Measurements from ENCODE around the gene BOD1. TPM values are rescaled to one million over a fixed set of nuclear protein-coding genes. Genes with fewer than 3 reads are reported as not detected.

Gene BOD1
- total and polyA plus RNA-seq, 10 of the 15 experiments (the other 5 are each of a cell fraction or from before 2014, with no cell fraction given) = 14.1 to 35.8 (median 29.6) TPM

- TF ChIP-seq NKRF (conservative IDR thresholded peaks at IDR 0.05) (no peak), HDGF (IDR thresholded peaks at IDR 0.05) (no peak), BCL11A (IDR thresholded peaks at IDR 0.05; ENCODE audit: low read depth, low read length) (no peak), JUND (IDR thresholded peaks at IDR 0.05; ENCODE audit: low read depth, low read length) (no peak), SMARCA5 (IDR thresholded peaks at IDR 0.05) (no peak), TBL1XR1 (IDR thresholded peaks at IDR 0.05; ENCODE audit: low read depth, low read length) (no peak)
Measured at GRCh38 chr5:173624282-173624681, 7.8 kb upstream of the BOD1 start (continued).

- H3K4me1 ChIP-seq (ENCODE audit: control insufficient read depth, insufficient read depth, low read length) = peaks cover 9% of the 10 kb centered on the region
- no peak overlapping the region for H2AFZ ChIP-seq (ENCODE audit: control insufficient read depth, low read depth, low read length)
- RAD21 ChIA-PET (ENCODE audit: unreplicated experiment) = interaction anchor here (0.9 to 2.6 kb wide), 4 partner anchors 162 to 422 kb away, joined by 3 to 9 read pairs (median 6); partner anchors contain the start of gene NSG2
- no peaks in the 10 kb centered on the region for H3K79me2 ChIP-seq (ENCODE audit: control insufficient read depth, insufficient read depth, low read length)
- no peak for FAIRE-seq
- POLR2A ChIA-PET = interaction anchor here (1.2 kb wide), 1 partner anchor 197 kb away, joined by 3 read pairs; no protein-coding TSS in a partner anchor
- no peak for DNase-seq (ENCODE audit: low read depth, low spot score)
- intact Hi-C loops (cut with micrococcal nuclease; ENCODE audit: unreplicated experiment) = no loop called here
- H3K27me3 ChIP-seq (replicated peaks in 1 of 2; ENCODE audit: control insufficient read depth in 2 of 2, insufficient read depth in 2 of 2, low read length in 1 of 2) = no peaks in the 10 kb centered on the region
- SMC1A ChIA-PET (ENCODE audit: uncharacterized antibody, unreplicated experiment) = interaction anchor here (0.7 to 17.2 kb wide), 5 partner anchors 163 to 348 kb away, joined by 3 to 199 read pairs (median 8); no protein-coding TSS in a partner anchor
- in situ Hi-C loops (cut with MboI) = loop anchor here (5.0 kb wide), 2 partner anchors 304 to 344 kb away; no protein-coding TSS in a partner anchor
- CTCF ChIA-PET = interaction anchor here (2.3 to 17.1 kb wide), 4 partner anchors 7 to 349 kb away, joined by 6 to 267 read pairs (median 141); partner anchors contain the start of gene BOD1
- TF ChIP-seq LARP7 (IDR thresholded peaks at IDR 0.05) = no peak
- H3K36me3 ChIP-seq (ENCODE audit: control insufficient read depth in 2 of 2, insufficient read depth in 2 of 2, low read length in 1 of 2) = no peaks in the 10 kb centered on the region
- BruUV-seq (replicated peaks) = no TSS peak
- no peak overlapping the region for H3K27ac ChIP-seq (ENCODE audit: control insufficient read depth, insufficient read depth)
- no peak overlapping the region for H3K4me2 ChIP-seq (ENCODE audit: control insufficient read depth, insufficient read depth)
- ATAC-seq = no peak
- 100% methylated on average over 1 of the region's 1 CpG for WGBS (ENCODE audit: insufficient coverage, insufficient replicate concordance, low lambda C conversion rate, missing lambda C conversion rate)
- no peaks in the 10 kb centered on the region for H3K9me3 ChIP-seq (replicated peaks; ENCODE audit: control insufficient read depth, insufficient read depth, low read length)
- no peak overlapping the region for H3K9ac ChIP-seq (ENCODE audit: control insufficient read depth, insufficient read depth, low read length)
- H4K20me1 ChIP-seq (ENCODE audit: control insufficient read depth, insufficient read depth) = no peaks in the 10 kb centered on the region
- H3K4me3 ChIP-seq = no peak overlapping the region
Measured at GRCh38 chr5:173623789-173624188, 7.3 kb upstream of the BOD1 start.

Measured in GM12878 (cell line).